Umbilical cord (tissue), 2 donors: Measurements from ENCODE around the gene HCRTR2. TPM values are rescaled to one million over a fixed set of nuclear protein-coding genes. Genes with fewer than 3 reads are reported as not detected.

ENCODE experiments used
- DNase-seq: peaks from one replicate; pipeline ENCODE4 v3.0.0-alpha.2; 2015; ENCODE audit warnings: low spot score
- total RNA-seq: library from RNA; depleted of rRNA; stranded (reverse); fragments of >200 nt; gene quantifications from one replicate; pipeline ENCODE4 v1.2.3, GENCODE V29; 2014; ENCODE audit warnings: low replicate concordance; ENCODE audit not compliant: insufficient read depth

Gene HCRTR2
- total RNA-seq, 1 donor from 2014 or later: 1.4 TPM

DNA sequence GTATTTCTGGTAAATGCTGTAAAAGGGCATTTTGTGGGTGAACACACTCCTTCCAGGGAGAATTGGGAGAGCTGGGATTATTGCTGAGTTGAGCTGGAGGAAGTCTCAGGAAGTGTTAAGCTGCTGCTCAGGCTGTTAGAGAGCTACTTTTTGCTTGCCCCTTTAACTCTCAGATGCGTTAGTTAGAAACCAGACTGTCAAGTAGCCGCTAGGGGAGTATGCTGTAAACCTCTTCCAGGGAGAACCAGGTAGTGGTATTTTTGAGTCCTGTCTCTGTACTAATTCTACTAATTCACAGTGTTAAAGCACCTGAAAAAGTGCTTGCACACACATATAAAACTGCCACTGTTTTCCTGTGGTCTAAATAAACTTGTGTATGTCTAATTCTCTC lies 146.4 kb downstream of the HCRTR2 start:
- no peak for DNase-seq

- DNase-seq: no peak
Measured at GRCh38 chr6:55327169-55327568, 152.9 kb downstream of the HCRTR2 start, which contains the start of gene GFRAL. Gene GFRAL, plus strand, starts transcription at chr6:55327469. Its CDS starts 86 bp downstream, at chr6:55327555.

Other genes starting within 250 kb of the HCRTR2 start
- gene GFRAL, start 153.0 kb downstream of the HCRTR2 start, total RNA-seq: 0.96 TPM